NCI-H2227 (cell line): ENCODE results near the gene CPLX3.

Experiments used
- DNase-seq: peaks from one replicate; lab custom pipeline; 2025; ENCODE audit not compliant: unreplicated experiment; lab: John Stamatoyannopoulos, UW

The CPLX3 gene

DNA sequence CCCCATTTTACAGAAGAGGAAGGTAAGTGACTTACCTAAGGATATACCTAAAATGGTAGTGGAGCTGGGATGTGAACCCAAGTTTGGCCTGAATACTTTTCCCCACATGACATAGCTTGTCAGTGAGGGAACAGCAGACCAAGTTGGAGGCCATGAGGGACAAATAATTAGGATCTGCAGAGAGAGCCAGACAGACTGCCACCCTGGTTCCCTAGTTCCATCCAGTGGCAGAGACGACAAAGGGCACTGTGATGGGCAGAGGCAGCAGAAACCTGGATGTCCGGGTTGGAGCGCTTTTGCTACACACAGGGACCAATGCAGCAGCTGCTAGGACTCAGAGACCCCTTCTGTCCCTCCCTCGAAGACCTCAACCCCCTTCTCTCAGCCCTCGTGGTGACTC is 1.2 kb downstream of the CPLX3 start:
- DNase-seq, result no peak

- DNase-seq, result no peak
Observed at GRCh38 chr15:74828835-74829234, 2.4 kb downstream of the CPLX3 start.

DNA sequence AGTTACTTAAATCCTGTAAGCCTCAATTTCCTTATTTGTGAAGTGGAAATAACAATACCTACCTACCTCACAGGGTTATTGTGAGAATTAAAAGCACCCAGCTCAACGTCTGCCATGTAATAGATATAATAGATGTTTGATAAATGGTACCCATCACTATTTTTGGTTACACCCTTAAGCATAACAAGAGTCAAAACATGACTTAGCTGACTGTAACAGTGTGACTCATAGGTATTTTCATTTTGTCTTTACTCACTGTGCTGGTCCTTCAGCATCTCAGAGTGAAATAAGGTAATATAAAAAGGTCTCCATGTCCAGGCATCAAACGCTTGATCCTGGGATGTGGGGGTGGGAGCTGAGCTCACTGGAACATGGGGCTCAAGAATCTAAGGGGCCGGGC is 3.1 kb downstream of the CPLX3 start:
- no peak for DNase-seq

- no peak for DNase-seq
Observed at GRCh38 chr15:74829991-74830390, 3.6 kb downstream of the CPLX3 start.

GRCh38 chr15:74830868-74831267 is 4.4 kb downstream of the CPLX3 start:
- DNase-seq, result no peak

DNA sequence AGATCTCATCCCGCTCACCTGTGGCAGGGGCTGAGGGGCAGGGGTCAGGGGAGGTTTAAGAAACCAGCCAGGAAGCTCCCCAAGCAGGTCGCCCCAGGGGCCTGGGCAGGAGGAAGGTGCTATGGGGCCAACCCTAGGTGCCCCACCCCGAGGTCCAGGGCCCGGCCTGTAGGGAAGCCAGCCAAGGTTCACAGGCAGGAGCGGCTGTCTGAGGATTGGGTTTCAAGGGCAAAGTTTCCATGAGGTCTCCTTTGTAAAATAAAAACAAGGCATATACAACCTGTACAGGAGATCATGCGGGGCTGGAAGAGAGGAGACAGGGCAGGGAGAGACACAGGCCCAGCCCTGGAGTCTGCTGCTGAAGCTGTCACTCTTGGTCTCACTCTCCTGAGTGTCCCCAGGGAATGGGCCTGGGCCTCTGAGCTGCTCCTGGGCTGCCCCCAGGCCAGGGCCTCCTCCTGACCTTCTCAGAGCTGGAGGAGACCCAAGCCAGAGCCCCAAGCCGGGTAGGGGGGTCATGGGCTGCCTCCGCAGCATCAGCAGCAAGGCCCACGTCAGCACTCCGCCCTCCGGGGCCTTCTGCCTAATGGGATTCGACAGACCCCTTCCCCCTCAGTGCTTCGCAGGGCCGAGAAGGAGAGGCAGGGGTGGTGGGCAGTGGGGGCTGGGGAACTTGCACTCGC is 5.5 kb downstream of the CPLX3 start:
- no peak for DNase-seq

DNA sequence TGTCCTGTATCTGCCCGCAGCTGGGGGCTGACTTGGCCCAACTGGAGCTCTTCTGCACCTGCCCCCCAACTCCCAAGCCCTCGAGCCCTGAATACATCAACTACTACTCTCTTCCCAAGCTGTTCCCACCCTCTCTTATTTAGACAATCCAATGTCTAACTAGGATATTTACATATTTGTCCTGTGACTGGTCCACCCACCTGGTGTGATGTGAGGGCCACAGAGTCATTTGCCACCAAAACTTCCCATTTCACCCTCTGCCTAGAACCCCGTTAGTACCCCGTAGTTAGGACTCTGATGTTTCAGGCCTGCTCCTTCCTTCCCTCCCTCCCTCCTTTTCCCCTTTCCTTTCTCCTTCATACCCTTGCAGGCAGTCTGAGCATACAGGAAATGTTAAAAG is 6.4 kb downstream of the CPLX3 start:
- no peak for DNase-seq

GRCh38 chr15:74833376-74834107 is 7.1 kb downstream of the CPLX3 start:
- DNase-seq, result no peak

DNA sequence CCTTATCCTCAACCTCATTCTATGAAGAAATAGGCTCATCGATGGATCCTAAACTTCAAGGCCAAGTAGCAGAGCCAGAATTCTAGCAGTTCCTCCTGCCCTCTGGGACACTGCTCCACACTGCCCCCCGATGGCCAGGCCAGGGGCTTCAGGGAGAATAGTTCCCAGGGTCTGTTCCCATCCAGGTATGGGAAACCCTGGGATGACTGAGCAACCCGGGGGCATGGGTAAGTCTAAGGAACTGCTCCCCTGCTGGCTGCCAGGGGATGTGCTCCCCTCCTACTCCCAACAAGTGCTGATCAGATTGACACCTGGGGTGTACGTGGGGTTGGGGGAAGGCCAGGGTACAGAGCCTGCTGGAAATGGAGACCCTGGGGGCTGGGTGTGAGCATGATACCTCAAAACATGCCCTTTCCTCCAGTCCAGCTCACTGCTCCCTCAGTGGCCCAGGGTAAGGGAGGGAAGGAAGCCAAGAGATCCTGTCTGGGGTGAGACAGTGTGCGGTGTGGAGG is 8.9 kb downstream of the CPLX3 start:
- peak; percentile 42 for DNase-seq

DNA sequence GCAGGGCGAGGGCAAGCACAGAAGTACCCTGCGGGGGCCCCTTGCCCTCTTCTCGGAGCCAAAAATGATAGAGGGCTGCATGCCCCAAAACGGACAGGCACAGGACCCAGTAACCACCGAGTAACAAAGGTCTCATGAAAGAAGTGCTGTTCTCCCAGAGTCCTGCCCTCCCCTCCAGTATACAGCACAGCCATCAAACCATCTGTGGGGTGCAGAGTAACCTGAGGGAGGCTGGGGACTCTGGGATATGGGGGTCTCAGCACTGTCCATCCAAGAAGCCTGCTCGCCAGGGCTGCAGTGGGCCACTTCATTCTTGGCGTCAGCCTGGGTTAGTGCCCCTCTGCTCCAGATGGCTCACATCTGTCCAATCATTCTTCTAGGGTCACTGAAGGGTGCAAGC is 10.4 kb downstream of the CPLX3 start:
- no peak for DNase-seq

DNA sequence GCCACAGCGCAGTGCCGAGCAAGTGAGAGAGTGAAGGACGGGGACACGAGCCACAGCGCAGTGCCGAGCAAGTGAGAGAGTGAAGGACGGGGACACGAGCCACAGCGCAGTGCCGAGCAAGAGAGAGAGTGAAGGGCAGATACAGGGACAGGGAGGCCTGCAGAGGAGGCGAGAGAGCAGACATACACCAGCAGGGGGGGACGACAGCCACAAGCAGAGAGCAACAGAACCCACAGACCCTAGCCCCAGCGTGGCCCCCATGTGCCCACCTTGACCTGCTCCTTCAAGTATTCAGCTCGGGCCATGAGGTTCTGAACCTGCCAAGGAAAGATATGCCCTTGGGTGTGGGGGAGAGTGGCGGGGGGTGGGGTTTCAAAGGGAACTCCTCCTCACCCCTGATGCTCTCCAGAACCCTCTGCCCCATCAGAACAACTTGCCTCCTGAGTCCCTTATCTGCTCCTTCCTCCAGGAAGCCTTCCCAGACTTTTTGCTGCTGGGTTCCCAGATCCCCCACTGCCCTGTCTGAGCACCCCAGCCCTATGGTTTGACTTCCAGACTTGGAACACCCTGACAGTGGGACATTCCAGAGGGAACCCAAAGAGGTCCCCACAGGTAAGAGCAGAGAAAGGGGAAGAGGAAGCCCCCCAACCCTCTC is 11.2 kb downstream of the CPLX3 start:
- no peak for DNase-seq

DNA sequence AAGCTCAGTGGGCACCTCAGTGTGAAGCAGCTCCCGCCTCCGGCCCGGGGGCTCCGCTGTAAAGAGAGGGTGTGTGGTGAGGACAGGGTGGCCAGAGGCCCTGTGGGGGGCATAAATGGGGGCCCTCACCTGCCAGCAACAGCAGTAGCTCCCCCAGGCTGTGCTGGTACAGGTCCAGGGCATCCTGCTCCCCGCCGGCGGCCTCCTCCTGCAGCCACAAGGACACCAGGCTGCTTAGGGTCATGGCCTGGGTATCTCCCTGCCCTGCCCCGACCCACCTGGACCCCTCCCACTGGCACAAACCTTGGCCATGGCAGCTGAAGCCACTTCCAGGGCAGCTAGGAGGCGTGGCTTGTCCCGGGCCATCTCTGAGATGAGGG is 11.7 kb downstream of the CPLX3 start:
- DNase-seq, result no peak

GRCh38 chr15:74838746-74839525 is 12.5 kb downstream of the CPLX3 start:
- no peak for DNase-seq

GRCh38 chr15:74839526-74840395 is 13.3 kb downstream of the CPLX3 start:
- no peak for DNase-seq

GRCh38 chr15:74840851-74841775 is 14.7 kb downstream of the CPLX3 start:
- DNase-seq, result no peak

DNA sequence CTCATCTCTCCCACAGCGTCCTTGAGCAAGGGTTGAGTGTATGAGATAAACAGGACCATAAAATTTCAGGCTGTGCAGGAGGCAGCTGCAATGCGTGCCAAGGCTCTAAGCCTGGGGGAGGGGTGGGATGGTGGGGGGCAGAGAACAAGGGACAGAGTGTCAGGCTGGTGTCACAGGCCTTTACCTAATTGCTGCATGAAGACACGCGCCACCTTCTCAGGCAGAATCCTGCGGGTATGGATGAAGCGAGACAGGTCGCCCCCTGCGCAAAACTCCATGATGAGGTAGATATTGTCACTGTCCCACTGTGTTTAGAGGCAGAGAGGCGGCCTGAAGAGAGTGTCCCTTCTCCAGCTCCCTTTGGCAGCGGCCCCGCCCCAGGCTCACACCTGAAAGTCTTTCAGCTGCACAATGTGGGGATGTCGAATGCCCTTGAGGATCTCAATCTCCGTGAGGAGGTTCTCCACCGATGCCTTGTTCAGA is 15.5 kb downstream of the CPLX3 start:
- DNase-seq, result no peak

DNA sequence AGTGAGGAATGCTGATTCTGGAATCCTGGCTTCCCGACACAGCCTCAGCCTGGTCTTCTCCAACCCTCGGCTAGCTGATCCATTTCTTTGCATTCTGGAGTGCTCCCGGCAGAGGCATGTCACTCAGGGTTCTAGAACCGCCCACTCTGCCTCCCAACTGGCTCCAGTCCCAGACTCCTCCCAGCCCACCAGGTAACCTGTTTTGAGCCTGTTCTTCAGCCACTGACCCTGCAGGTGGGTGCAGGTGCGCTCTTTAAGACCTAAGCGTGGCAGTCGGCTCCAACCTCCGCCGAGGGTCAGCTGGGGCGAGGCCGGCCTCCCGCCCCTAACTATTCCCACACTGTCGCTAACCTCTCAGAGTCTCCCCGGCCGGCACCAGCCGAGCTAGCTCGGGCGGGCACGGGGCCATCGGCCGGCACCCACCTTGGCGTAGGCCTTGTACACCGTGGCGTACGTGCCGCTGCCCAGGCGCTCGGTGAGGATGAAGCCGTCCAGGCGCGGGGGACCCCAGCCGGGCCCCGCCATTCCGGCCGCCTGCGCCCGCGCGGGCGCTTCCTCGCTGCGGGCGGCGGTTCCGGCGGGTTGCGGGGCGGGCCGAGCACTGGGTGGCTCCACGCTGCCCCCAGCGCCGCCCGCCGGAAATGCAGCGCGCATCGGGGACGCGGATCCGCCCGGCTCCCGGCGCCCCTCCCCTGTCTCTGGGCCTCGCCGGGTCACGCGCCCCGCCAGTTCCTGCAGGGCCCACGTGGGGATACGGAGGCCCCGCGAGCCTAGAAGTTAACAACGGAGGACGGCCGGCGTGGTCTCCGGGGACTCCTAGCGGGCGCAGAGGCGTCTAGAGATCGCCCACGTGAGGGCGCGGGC is 16.4 kb downstream of the CPLX3 start, which contains the start of gene ULK3:
Gene ULK3 (minus strand): TSS at position 576 of the 864 bp plus-strand sequence. CDS start 51 bp downstream, at position 525.
- DNase-seq, result peak; percentile 91

- DNase-seq, result no peak
Observed at GRCh38 chr15:74843445-74843828, 17.0 kb downstream of the CPLX3 start.
